Motor neuron (in vitro differentiated cells): ENCODE results near the gene NABP1. TPM values are rescaled to one million over a fixed set of nuclear protein-coding genes. Genes with fewer than 3 reads are reported as not detected.

Experiments used
- ATAC-seq, 8 experiments: fragments of 200-7000 bp; cut with Tn5 transposase; replicated peaks in 6 of 8; 2 replicates each; pipeline ENCODE4 v1.8.0; 2021; ENCODE audit warnings: mild to moderate bottlenecking in 8 of 8, moderate library complexity in 8 of 8
- H3K27ac ChIP-seq, 2 donors: fragments of 250-450 bp; sonication (Bioruptor Pico); 2 replicates each; pipeline ENCODE4 v1.9.0; 2021; ENCODE audit warnings: antibody characterized with exemption in 2 of 2, mild to moderate bottlenecking in 2 of 2, moderate library complexity in 1 of 2
- H3K4me1 ChIP-seq, 2 donors: fragments of 250-450 bp; sonication (Bioruptor Pico); replicated peaks in 1 of 2; 2 replicates each; pipeline ENCODE4 v1.6.1; 2021; ENCODE audit warnings: antibody characterized with exemption in 2 of 2, mild to moderate bottlenecking in 2 of 2, moderate library complexity in 1 of 2
- H3K4me3 ChIP-seq, 5 donors: fragments of 250-450 bp; sonication (Bioruptor Pico); 2 replicates each; pipeline ENCODE4 v1.9.0; 2021; ENCODE audit warnings: antibody characterized with exemption in 5 of 5, mild to moderate bottlenecking in 5 of 5, moderate library complexity in 4 of 5
- WGBS, 10 experiments: fragments of 450-650 bp; shearing (Covaris generic); methylation state at CpG; one replicate each; pipeline ENCODE4 v1.0.0; 2022; 5-methylcytosine and 5-hydroxymethylcytosine counted together
- in situ Hi-C, 9 experiments: fragments of 400-800 bp; cut with MboI; loops; one replicate each; pipeline ENCODE4 v1.15.0; 2021; ENCODE audit warnings: low sequenced_read_pairs in 9 of 9, low pct_unique_long_range_greater_than_20kb in 2 of 9; ENCODE audit not compliant: unreplicated experiment in 9 of 9
- total RNA-seq, 8 experiments: library from RNA; unstranded; fragments of 300-600 nt; gene quantifications; 2 replicates each; pipeline versions ENCODE4 v1.2.3 to v1.2.4, GENCODE V29; 2022

The NABP1 gene
- total RNA-seq, 8 experiments from 2014 or later: 3.0 to 217 (median 8.8) TPM

DNA sequence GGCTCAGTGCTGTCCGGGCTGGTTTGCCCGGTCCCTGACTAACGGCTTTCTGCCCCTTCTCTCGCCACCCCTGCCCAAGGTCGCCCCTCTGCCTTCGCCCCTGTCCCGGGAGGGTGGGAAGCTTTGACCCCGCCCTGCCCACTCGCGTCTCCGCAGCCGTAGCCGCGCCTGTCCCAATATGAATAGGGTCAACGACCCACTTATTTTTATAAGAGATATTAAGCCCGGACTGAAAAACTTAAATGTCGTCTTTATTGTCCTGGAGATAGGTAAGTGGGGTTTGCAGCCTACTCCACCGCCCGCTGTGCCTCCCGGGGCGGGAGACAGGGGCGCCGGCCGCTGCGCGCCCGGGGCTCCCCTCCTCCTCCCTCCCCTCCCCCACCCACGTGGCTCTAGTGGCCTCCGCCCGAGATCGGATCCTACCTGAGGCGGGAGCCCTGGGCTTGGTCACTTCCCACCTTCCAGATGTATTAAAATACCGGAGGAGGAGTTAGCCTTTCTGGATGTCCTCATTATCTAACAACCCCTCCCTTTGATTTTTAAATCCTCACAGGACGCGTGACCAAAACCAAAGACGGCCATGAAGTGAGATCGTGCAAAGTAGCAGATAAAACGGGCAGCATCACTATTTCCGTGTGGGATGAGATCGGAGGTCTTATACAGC is 633 bp downstream of the NABP1 start:
- H3K27ac ChIP-seq: no peak overlapping the region
- WGBS, 10 experiments: 2 to 36% (median 17%) methylated on average over 4 to 9 of the region's 40 CpGs; no CpG with 5 or more reads in 6 of the 10 experiments
- H3K4me1 ChIP-seq: no peaks in the 10 kb centered on the region
- in situ Hi-C loops: loop anchor here in 1 of 9 experiments (25.0 kb wide), 1 partner anchor 116 kb away; no protein-coding TSS in a partner anchor
- peak; percentile 1 to 22 (median 6) for ATAC-seq
- H3K4me3 ChIP-seq: peak overlapping the region; percentile 52 to 81 (median 57)

DNA sequence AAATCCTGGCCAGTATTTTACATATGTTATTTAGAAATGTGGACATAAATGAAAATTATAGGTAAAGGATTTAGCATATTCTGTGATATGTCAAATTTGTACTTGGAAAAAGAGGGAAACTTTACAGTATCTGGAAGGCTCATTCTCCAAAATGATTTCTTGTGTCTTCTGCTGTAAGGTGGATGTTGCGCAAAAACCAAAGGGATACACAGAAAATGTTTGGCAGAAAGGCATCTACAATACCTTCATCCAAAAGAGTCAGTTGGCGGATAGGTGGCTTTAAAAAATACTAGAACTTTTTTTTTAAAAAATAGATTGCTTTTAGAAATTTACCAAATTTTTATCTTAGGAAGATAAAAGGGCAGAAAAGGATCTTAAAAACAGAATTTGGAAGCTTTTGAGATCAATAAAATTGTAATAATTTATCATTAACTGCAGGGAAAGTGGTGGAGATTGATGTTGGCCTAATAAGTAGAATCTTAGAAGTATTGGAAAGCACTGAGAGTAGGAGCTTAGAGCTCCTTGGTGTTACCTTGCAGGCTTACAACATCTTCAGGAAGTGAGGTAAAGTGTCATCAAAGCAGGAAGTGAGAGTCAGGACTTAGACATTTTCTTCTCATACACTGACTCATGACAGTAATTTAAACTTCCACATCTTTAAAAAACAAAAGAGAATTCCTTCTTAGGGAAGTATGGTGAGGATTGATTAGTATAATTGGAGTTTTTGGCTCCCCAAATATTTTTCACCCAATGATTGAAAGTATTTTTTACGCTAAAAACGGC is 2.1 kb downstream of the NABP1 start:
- in situ Hi-C loops: loop anchor here in 2 of 9 experiments (10.0 to 25.0 kb wide), 2 partner anchors 105 to 118 kb away; no protein-coding TSS in a partner anchor
- no peak for ATAC-seq
- Histone ChIP-seq H3K4me1 (no peaks in the 10 kb centered on the region), H3K27ac (no peak overlapping the region), H3K4me3 (no peak overlapping the region)
- WGBS, 10 experiments: 72 to 97% (median 90%) methylated on average over 2 to 4 of the region's 4 CpGs

DNA sequence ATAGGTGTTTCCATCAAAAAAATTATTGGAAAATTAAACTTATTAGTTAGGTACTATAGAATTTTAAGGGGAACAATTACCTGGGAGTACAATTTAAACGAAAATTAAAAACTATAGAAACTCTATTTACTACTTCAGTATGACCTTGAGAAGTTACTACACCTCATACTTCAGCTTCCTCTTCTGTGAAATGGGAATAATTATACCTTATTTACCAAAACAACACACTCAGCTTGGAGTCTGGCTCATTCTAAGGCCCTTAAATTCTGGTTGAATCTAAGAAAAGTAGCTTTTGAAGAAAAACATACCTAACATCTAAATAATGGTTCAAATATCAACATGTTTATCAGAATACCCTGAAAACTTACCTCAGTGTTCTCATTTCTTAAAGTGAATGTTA is 2.7 kb downstream of the NABP1 start:
- no peak for ATAC-seq
- WGBS, 10 experiments: 0 to 86% (median 80%) methylated on average over 1 of the region's 1 CpG; no CpG with 5 or more reads in 1 of the 10 experiments
- Histone ChIP-seq H3K27ac (no peak overlapping the region), H3K4me3 (no peak overlapping the region), H3K4me1 (no peaks in the 10 kb centered on the region)
- in situ Hi-C loops: loop anchor here in 2 of 9 experiments (10.0 to 25.0 kb wide), 2 partner anchors 106 to 118 kb away; no protein-coding TSS in a partner anchor

DNA sequence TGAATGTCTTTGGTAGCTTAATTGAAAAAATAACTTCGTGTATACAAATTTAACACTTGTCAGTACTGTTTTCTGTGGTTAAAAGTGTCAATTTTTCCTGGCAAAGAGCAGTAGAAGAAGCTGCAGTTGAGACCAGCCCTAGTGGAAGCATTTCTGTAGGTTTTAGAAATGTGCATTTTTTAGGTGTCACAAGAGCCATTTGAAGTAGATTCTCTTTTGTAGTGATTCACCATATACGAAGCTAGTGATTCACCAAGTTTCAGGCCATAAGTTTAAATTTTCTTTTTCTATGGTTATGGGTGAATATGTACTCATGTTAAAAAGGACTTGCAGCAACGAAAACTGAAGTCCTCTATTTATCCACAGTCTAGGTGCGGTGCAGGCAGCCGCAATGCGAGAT is 4.2 kb downstream of the NABP1 start:
- no peak for ATAC-seq
- in situ Hi-C loops: loop anchor here in 2 of 9 experiments (10.0 to 25.0 kb wide), 2 partner anchors 107 to 120 kb away; no protein-coding TSS in a partner anchor
- Histone ChIP-seq H3K27ac (no peak overlapping the region), H3K4me1 (no peaks in the 10 kb centered on the region), H3K4me3 (no peak overlapping the region)
- 0 to 100% (median 84%) methylated on average over 1 to 6 of the region's 6 CpGs for WGBS, 10 experiments

DNA sequence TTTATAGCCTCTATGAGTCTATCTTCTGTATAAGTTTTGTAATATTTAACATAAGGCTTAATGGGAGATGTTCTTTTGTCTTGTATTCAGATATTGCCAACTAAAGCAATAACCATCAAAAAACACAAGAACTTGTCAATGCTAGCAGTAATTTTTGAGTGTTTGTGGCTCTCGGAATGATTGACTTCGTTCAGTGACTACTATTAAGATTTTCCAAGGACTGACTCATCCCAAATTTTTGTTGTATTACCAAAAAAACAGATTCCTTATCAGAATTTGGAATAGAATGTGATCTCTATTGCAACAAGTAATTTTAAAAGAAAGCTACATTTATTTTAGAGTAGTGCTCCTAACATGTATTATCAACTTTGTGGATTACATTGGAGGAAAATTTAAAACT is 8.1 kb downstream of the NABP1 start:
- ATAC-seq: no peak
- WGBS, 10 experiments: 0 to 100% (median 88%) methylated on average over 1 to 2 of the region's 2 CpGs; no CpG with 5 or more reads in 2 of the 10 experiments
- Histone ChIP-seq H3K4me3 (no peak overlapping the region), H3K4me1 (no peaks in the 10 kb centered on the region), H3K27ac (no peak overlapping the region)
- in situ Hi-C loops: loop anchor here in 2 of 9 experiments (10.0 to 25.0 kb wide), 2 partner anchors 111 to 124 kb away; no protein-coding TSS in a partner anchor

DNA sequence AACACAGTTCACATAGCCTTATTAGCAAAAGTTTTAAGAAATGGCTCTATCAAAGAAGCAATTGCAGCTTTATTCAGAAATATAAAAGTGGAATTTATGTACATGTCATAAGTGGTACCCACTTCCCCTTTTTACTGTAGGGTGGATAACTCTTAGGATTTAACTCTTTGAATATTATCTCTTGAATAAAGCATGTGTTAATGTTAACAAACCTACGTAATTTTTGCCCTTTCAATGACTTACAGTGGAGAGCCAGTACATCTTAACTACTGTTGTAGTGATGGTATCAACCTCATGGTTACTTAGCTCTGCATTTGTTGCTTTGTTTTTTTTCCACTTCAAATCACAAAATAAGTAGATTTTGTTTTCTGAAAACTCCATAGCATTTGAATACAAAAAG is 8.8 kb downstream of the NABP1 start:
- peak in 3 of 8 experiments; percentile 5 to 71 (median 35) for ATAC-seq
- Histone ChIP-seq H3K4me1 (no peaks in the 10 kb centered on the region), H3K4me3 (no peak overlapping the region), H3K27ac (no peak overlapping the region)
- in situ Hi-C loops: loop anchor here in 2 of 9 experiments (10.0 to 25.0 kb wide), 2 partner anchors 112 to 124 kb away; no protein-coding TSS in a partner anchor
- 0 to 100% (median 54%) methylated on average over 1 of the region's 1 CpG; no CpG with 5 or more reads in 2 of the 10 experiments for WGBS, 10 experiments

DNA sequence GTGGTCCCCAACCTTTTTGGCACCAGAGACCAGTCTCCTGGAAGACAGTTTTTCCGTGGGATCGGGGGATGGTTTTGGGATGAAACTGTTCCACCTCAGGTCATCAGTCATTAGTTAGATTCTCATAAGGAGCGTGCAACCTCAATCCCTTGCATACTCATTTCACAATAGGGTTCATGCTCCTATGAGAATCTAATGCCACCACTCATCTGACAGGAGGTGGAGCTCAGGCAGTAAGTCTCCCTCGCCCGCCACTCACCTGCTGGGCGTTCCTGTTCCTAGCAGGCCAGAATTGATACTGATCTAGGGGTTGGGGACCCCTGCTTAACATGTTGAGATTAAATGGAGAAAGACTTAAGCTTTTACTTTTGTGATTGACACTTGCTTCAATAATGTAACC is 9.9 kb downstream of the NABP1 start:
- Histone ChIP-seq H3K4me3 (no peak overlapping the region), H3K27ac (no peak overlapping the region), H3K4me1 (no peaks in the 10 kb centered on the region)
- in situ Hi-C loops: loop anchor here in 2 of 9 experiments (10.0 to 25.0 kb wide), 2 partner anchors 113 to 126 kb away; no protein-coding TSS in a partner anchor
- ATAC-seq: no peak
- 90 to 100% (median 100%) methylated on average over 1 to 5 of the region's 6 CpGs; no CpG with 5 or more reads in 4 of the 10 experiments for WGBS, 10 experiments

DNA sequence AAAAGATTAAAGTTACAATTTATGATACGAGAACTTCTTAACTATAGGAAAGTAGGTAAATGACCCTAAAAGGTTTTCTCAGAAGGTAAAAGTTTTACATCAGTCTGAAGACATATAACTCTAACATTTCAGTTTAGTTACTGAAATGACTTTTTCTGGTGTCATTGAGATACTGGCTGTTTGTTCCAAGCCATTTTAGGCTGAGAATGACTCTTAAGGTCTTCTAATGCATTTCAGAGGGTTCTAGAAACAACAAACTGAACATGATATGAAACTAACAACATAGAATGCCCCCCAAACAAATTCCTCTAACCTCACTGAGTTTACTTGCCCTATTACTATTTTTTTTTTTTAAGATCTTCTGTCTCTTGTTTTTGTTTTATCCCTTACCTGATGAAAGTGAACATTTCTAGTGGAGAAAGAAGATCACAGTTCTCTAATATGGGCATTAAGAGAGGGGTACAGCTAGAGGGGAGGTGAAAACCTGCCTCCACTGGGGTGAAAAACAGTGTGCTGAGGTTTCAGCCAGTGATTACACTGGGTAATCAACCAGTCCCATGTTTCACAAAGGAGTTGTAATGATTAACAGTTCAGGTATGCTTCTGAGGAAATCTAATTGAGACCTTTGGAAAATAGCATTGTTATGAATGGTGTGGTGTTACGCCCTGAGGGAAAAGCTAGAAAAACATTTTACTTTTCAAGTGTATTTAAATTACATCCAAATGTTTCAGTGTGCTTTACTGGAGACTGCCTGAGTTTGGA is 11.2 kb downstream of the NABP1 start:
- WGBS, 10 experiments: 29 to 100% (median 94%) methylated on average over 1 to 2 of the region's 2 CpGs; no CpG with 5 or more reads in 1 of the 10 experiments
- in situ Hi-C loops: loop anchor here in 2 of 9 experiments (10.0 to 25.0 kb wide), 2 partner anchors 114 to 127 kb away; no protein-coding TSS in a partner anchor
- Histone ChIP-seq H3K4me3 (no peak overlapping the region), H3K4me1 (no peaks in the 10 kb centered on the region), H3K27ac (no peak overlapping the region)
- ATAC-seq: peak in 3 of 8 experiments; percentile 10 to 18 (median 11)

DNA sequence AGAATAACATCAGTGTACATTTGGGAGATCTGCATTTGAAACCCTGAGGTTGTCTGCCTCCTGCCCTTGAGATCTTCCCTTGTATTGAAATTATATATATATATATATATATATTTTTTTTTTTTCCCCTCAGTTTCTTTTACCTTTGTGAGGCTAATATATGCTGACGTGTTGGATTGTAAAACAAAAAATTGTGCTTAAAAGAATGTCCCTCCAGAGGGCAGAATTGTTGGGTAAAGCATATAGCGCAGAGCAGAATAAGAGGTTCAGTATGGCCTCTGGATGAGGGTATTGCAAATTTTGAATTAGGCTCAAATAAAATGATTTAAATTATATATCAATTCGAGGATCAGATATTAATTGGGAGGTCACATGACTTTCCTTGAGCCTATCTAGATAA is 12.4 kb downstream of the NABP1 start:
- 50 to 90% (median 72%) methylated on average over 1 to 3 of the region's 3 CpGs for WGBS, 10 experiments
- no peaks in the 10 kb centered on the region for H3K4me1 ChIP-seq
- in situ Hi-C loops: loop anchor here in 2 of 9 experiments (10.0 to 25.0 kb wide), 2 partner anchors 126 to 128 kb away; no protein-coding TSS in a partner anchor

DNA sequence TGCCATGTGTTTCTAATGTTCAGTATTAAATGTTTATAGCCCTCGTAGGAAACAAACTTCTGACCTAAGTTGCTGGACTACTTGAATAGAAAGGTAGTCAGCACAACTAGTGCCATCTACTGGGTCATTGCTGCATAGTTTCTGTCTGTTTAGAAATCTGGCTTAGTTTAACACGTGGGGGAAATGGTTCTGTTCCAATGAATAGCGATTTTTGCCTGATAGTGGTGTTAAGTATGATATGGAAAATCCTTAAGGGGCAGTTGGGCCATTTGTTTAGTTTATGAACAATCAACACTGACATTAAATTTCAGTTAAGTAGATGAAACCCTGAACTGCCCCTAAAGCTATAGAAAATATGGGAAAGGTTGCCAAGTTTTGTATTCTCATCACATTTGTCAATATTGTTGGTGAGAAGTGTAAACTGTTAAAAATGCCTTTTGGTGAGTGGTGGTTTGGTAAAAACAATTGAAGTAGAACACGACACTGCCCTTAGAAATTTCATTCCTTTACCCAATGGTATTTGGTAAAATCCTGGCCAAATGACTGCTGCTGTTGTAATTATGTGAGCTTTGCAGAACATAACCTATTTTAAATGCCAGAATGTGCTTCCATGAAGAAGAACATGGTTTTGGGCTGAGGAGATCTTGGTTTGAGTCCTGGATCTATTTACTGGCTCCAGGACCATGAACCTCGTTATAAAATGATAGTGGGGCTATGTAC is 13.2 kb downstream of the NABP1 start:
- 2 to 59% (median 14%) methylated on average over 3 to 5 of the region's 5 CpGs; no CpG with 5 or more reads in 3 of the 10 experiments for WGBS, 10 experiments
- Histone ChIP-seq H3K4me3 (no peak overlapping the region), H3K4me1 (no peaks in the 10 kb centered on the region), H3K27ac (no peak overlapping the region)
- ATAC-seq: peak in 5 of 8 experiments; percentile 8 to 75 (median 31)
- in situ Hi-C loops: loop anchor here in 2 of 9 experiments (10.0 to 25.0 kb wide), 2 partner anchors 126 to 129 kb away; no protein-coding TSS in a partner anchor

More for the DNA sequence above, 12.4 kb downstream of the NABP1 start:
- Histone ChIP-seq H3K27ac (no peak overlapping the region), H3K4me3 (no peak overlapping the region)
- ATAC-seq: no peak

DNA sequence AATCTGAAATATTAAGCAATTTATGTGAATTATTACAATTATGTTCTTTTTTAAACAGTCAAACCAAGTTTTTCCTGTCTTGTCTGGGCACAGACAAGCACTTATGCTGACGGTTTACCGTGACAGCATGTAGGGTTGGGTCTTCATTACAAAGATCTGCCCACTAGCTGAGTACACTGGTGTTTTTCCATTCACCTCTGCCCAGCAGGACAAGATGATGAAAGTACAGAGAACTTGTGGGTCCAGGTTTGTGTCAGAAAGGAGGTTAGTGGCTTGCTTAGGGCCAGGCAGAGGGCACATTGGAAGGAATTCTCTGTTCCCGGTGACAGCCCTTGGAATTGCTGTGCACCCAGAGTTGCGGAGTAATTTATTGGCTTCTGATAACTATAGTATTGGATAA is 14.0 kb downstream of the NABP1 start:
- no peaks in the 10 kb centered on the region for H3K4me1 ChIP-seq
- in situ Hi-C loops: loop anchor here in 2 of 9 experiments (10.0 to 25.0 kb wide), 2 partner anchors 127 to 130 kb away; no protein-coding TSS in a partner anchor
- no peak overlapping the region for H3K4me3 ChIP-seq
- no peak overlapping the region for H3K27ac ChIP-seq
- peak in 1 of 8 experiments; percentile 0 for ATAC-seq
- WGBS, 10 experiments: 58 to 100% (median 95%) methylated on average over 1 to 4 of the region's 4 CpGs
